Pancreas (tissue), 10 donors: ENCODE results near the gene FAT4. TPM values are rescaled to one million over a fixed set of nuclear protein-coding genes. Genes with fewer than 3 reads are reported as not detected.

Experiments used
- ATAC-seq, 4 donors: fragments of 200-7000 bp; cut with Tn5 transposase; one replicate each; pipeline versions ENCODE4 v1.8.0 to v1.9.1; 2020; ENCODE audit warnings: mild to moderate bottlenecking in 4 of 4, moderate library complexity in 4 of 4
- DNase-seq, 6 donors: peaks; one replicate each; pipeline ENCODE4 v3.0.0-alpha.2; 2020
- FAIRE-seq: peaks from 2 replicates; lab custom pipeline; 2012; peaks lifted over from hg19 to GRCh38; lab: Jason Lieb, UNC
- H3K27ac ChIP-seq, 4 donors: fragments of 200-600 bp; sonication (generic); 1 replicate in 3 of 4; 2 replicates in 1 of 4; pipeline versions ENCODE4 v1.5.0 to v1.8.0; 2020
- H3K27me3 ChIP-seq, 4 donors: fragments of 200-600 bp; one replicate each; pipeline ENCODE4 v1.8.0; 2021
- H3K36me3 ChIP-seq, 3 donors: fragments of 200-600 bp; sonication (generic) in 1 of 3; one replicate each; pipeline versions ENCODE4 v1.5.0 to v1.8.0; 2020 to 2021
- H3K4me1 ChIP-seq, 3 donors: fragments of 200-600 bp; one replicate each; pipeline ENCODE4 v1.8.0; 2021
- H3K4me3 ChIP-seq, 4 donors: fragments of 200-600 bp; sonication (generic) in 2 of 4; one replicate each; pipeline versions ENCODE4 v1.5.0 to v1.8.0; 2020 to 2021
- H3K9me3 ChIP-seq, 4 donors: fragments of 200-600 bp; one replicate each; pipeline ENCODE4 v1.8.0; 2021
- WGBS, 2 donors: extraction: QIAGEN DNeasy Blood & Tissue Kit; methylation state at CpG; one replicate each; pipeline ENCODE4 v1.1.7; 2013; 5-methylcytosine and 5-hydroxymethylcytosine counted together
- intact Hi-C, 3 donors: fragments of 100-400 bp; cut with DNase I; formaldehyde crosslinking; loops; one replicate each; pipeline versions ENCODE4 v1.11.1 to v1.14.2; 2022
- polyA plus RNA-seq, 2 donors: library from polyadenylated mRNA; stranded (reverse); fragments of 200-250 nt; gene quantifications; one replicate each; pipeline ENCODE4 v1.2.3, GENCODE V29; 2013
- total RNA-seq, 6 donors: library from RNA; stranded (reverse); fragmentation: NEBNext Ultra II Directional in 4 of 6; extraction: Animal tissue kit (Norgen Biotek cat#: 25700) in 4 of 6; gene quantifications; one replicate each; pipeline versions ENCODE4 v1.2.1 to v1.2.4, GENCODE V29; 2021 to 2023
- TF ChIP-seq, protein P1 (sequence below), 4 donors: fragments of 200-600 bp; sonication (generic) in 3 of 4; IDR thresholded peaks; one replicate each; pipeline versions ENCODE4 v1.5.0 to v1.8.0; 2021; ENCODE audit warnings: antibody characterized with exemption in 4 of 4
- donor health status: healthy with polysubstance abuse.
- donor health status: DM: no; HTN: no; CAD: no; lungs with moderate emphysema.
- donor health status: DM: no; HTN: no; CAD: no.
- donor health status: control.
- donor health status: control.
- donor health status: Bipolar disorder and iron deficiency.
- donor health status: DM: yes; HTN: yes; CAD: no.
- donor health status: DM: no; HTN: no; CAD: no.
- donor health status: DM: no; HTN: no; CAD: no.
- donor health status: DM: yes; HTN: yes; CAD: no.

The FAT4 gene
- total and polyA plus RNA-seq, 8 donors, result 0.27 to 2.6 (median 1.3) TPM

- Histone ChIP-seq H3K4me1 (no peaks in the 10 kb centered on the region), H3K4me3 (no peak overlapping the region), H3K27ac (no peak overlapping the region), H3K9me3 (no peaks in the 10 kb centered on the region), H3K27me3 (no peaks in the 10 kb centered on the region), H3K36me3 (no peaks in the 10 kb centered on the region)
- FAIRE-seq (no peak), DNase-seq (no peak), ATAC-seq (peak in 1 of 4 donors; percentile 10)
- TF ChIP-seq, protein P1, sequence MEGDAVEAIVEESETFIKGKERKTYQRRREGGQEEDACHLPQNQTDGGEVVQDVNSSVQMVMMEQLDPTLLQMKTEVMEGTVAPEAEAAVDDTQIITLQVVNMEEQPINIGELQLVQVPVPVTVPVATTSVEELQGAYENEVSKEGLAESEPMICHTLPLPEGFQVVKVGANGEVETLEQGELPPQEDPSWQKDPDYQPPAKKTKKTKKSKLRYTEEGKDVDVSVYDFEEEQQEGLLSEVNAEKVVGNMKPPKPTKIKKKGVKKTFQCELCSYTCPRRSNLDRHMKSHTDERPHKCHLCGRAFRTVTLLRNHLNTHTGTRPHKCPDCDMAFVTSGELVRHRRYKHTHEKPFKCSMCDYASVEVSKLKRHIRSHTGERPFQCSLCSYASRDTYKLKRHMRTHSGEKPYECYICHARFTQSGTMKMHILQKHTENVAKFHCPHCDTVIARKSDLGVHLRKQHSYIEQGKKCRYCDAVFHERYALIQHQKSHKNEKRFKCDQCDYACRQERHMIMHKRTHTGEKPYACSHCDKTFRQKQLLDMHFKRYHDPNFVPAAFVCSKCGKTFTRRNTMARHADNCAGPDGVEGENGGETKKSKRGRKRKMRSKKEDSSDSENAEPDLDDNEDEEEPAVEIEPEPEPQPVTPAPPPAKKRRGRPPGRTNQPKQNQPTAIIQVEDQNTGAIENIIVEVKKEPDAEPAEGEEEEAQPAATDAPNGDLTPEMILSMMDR (IDR thresholded peaks at IDR 0.05), result no peak
- intact Hi-C loops, result no loop called here
Measured at GRCh38 chr4:125321709-125322365, 7.1 kb downstream of the FAT4 start.

DNA sequence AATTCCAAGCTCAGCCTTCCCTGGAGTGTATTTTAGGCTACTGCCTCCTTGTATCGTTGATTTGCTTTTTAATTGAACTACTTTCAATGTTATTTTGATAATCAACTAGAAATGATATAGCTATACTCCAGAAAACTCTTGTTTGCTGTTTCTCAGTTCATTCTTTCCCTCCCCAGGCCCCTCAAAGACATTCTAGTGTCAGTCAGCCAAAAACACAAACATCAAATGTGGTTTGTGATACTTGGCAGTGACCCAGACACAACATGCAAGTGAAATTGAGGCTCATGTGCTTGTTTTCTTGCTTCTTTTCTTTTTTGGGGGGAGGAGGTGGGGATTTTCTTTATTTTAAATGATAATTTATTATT lies 7.6 kb downstream of the FAT4 start:
- 54 to 76% methylated on average over 1 of the region's 1 CpG for WGBS, 2 donors
- ATAC-seq, result no peak

GRCh38 chr4:125323654-125324053 lies 8.9 kb downstream of the FAT4 start:
- ATAC-seq, result peak; percentile 63 to 91 (median 80)
- Histone ChIP-seq H3K27ac (no peak overlapping the region), H3K9me3 (no peaks in the 10 kb centered on the region), H3K36me3 (no peaks in the 10 kb centered on the region), H3K4me1 (no peaks in the 10 kb centered on the region), H3K27me3 (no peaks in the 10 kb centered on the region), H3K4me3 (peak overlapping the region in 1 of 4 donors; percentile 1)
- WGBS, 2 donors, result 5 to 10% methylated on average over 3 of the region's 3 CpGs
- TF ChIP-seq, protein P1 (IDR thresholded peaks at IDR 0.05), result no peak
- intact Hi-C loops, result no loop called here
- no peak for FAIRE-seq
- DNase-seq, result no peak

More for the DNA sequence above, 7.6 kb downstream of the FAT4 start:
- Histone ChIP-seq H3K27me3 (no peaks in the 10 kb centered on the region), H3K4me1 (no peaks in the 10 kb centered on the region), H3K9me3 (no peaks in the 10 kb centered on the region), H3K27ac (no peak overlapping the region), H3K36me3 (no peaks in the 10 kb centered on the region), H3K4me3 (no peak overlapping the region)
- intact Hi-C loops, result no loop called here
- no peak for DNase-seq
- FAIRE-seq, result no peak
- TF ChIP-seq, protein P1 (IDR thresholded peaks at IDR 0.05), result no peak

GRCh38 chr4:125325733-125326132 lies 11.0 kb downstream of the FAT4 start:
- TF ChIP-seq, protein P1 (IDR thresholded peaks at IDR 0.05), result no peak
- H3K9me3 ChIP-seq, result no peaks in the 10 kb centered on the region
- ATAC-seq (no peak), DNase-seq (no peak), FAIRE-seq (no peak)
- no peak overlapping the region for H3K27ac ChIP-seq
- no peaks in the 10 kb centered on the region for H3K4me1 ChIP-seq
- no peaks in the 10 kb centered on the region for H3K36me3 ChIP-seq
- intact Hi-C loops, result no loop called here
- H3K4me3 ChIP-seq, result no peak overlapping the region
- no peaks in the 10 kb centered on the region for H3K27me3 ChIP-seq
- 50 to 65% methylated on average over 1 of the region's 1 CpG for WGBS, 2 donors

GRCh38 chr4:125331116-125331515 lies 16.4 kb downstream of the FAT4 start:
- ATAC-seq, result no peak
- WGBS, 2 donors, result 66 to 85% methylated on average over 2 of the region's 2 CpGs
- Histone ChIP-seq H3K27ac (no peak overlapping the region), H3K4me3 (no peak overlapping the region), H3K36me3 (no peaks in the 10 kb centered on the region), H3K4me1 (no peaks in the 10 kb centered on the region), H3K9me3 (no peaks in the 10 kb centered on the region), H3K27me3 (no peaks in the 10 kb centered on the region)
- no peak for DNase-seq
- TF ChIP-seq, protein P1 (IDR thresholded peaks at IDR 0.05), result no peak
- no peak for FAIRE-seq
- intact Hi-C loops, result no loop called here
